Smooth muscle cell (in vitro differentiated cells): ENCODE results near the gene IRF1. TPM values are rescaled to one million over a fixed set of nuclear protein-coding genes. Genes with fewer than 3 reads are reported as not detected.

Source experiments
- DNase-seq: peaks from one replicate; lab custom pipeline; 2025; ENCODE audit not compliant: unreplicated experiment; lab: John Stamatoyannopoulos, UW
- H2AFZ ChIP-seq: fragments of 200-600 bp; sonication (generic); 2 replicates; pipeline ENCODE4 v1.6.0; 2016; ENCODE audit warnings: antibody characterized with exemption, low read depth, mild to moderate bottlenecking
- H3F3A ChIP-seq: fragments of 200-600 bp; sonication (generic); 2 replicates; pipeline ENCODE4 v1.6.0; 2017; ENCODE audit warnings: antibody characterized with exemption, low read depth
- H3K27ac ChIP-seq: fragments of 200-600 bp; sonication (generic); 2 replicates; pipeline ENCODE4 v1.5.1; 2016; ENCODE audit warnings: low read depth, mild to moderate bottlenecking
- H3K27me3 ChIP-seq: fragments of 200-600 bp; sonication (generic); 2 replicates; pipeline ENCODE4 v1.6.1; 2016; ENCODE audit warnings: low read depth, mild to moderate bottlenecking
- H3K36me3 ChIP-seq: fragments of 200-600 bp; sonication (generic); 2 replicates; pipeline ENCODE4 v1.5.1; 2016; ENCODE audit warnings: low read depth
- H3K4me1 ChIP-seq: fragments of 200-600 bp; sonication (generic); 2 replicates; pipeline ENCODE4 v1.5.1; 2016; ENCODE audit warnings: low read depth
- H3K4me2 ChIP-seq: fragments of 200-600 bp; sonication (generic); 2 replicates; pipeline ENCODE4 v1.6.0; 2016; ENCODE audit warnings: mild to moderate bottlenecking
- H3K4me3 ChIP-seq: fragments of 200-600 bp; sonication (generic); 2 replicates; pipeline ENCODE4 v1.5.1; 2016; ENCODE audit warnings: mild to moderate bottlenecking
- H3K79me2 ChIP-seq: fragments of 200-600 bp; sonication (generic); 2 replicates; pipeline ENCODE4 v1.6.0; 2016; ENCODE audit warnings: low read depth, mild to moderate bottlenecking
- H3K9ac ChIP-seq: fragments of 200-600 bp; sonication (generic); 2 replicates; pipeline ENCODE4 v1.6.0; 2016; ENCODE audit warnings: low read depth
- H3K9me3 ChIP-seq: fragments of 200-600 bp; sonication (generic); replicated peaks from 2 replicates; pipeline ENCODE4 v1.5.1; 2016; ENCODE audit warnings: low read depth
- H4K20me1 ChIP-seq: fragments of 200-600 bp; sonication (generic); 2 replicates; pipeline ENCODE4 v1.6.0; 2016; ENCODE audit warnings: low read depth
- CTCF ChIP-seq: fragments of 200-600 bp; sonication (generic); IDR thresholded peaks from 2 replicates; pipeline ENCODE4 v1.5.1; 2017; ENCODE audit warnings: borderline replicate concordance, mild to moderate bottlenecking, antibody characterized with exemption; ENCODE audit not compliant: insufficient read depth, poor library complexity, severe bottlenecking
- WGBS: methylation state at CpG from one replicate; pipeline ENCODE4 v1.1.7; 2016; ENCODE audit warnings: low lambda C conversion rate; 5-methylcytosine and 5-hydroxymethylcytosine counted together
- polyA plus RNA-seq: library from polyadenylated mRNA; unstranded; fragments of >200 nt; fragmentation: Nextera tagmentation; extraction: Ambion mirVana; gene quantifications from 2 replicates; pipeline ENCODE4 v1.2.1, GENCODE V29; 2016
- total RNA-seq: library from RNA; depleted of rRNA; stranded (reverse); fragments of >200 nt; gene quantifications from 2 replicates; pipeline ENCODE4 v1.2.3, GENCODE V29; 2014

The IRF1 gene
- total and polyA plus RNA-seq, 2 experiments from 2014 or later: 15.7 to 19.1 TPM

- Histone ChIP-seq H2AFZ (no peak overlapping the region), H3K9ac (peak overlapping the region; percentile 25)
Observed at GRCh38 chr5:132458651-132459030, 31.9 kb downstream of the IRF1 start.

GRCh38 chr5:132458226-132458560, 32.4 kb downstream of the IRF1 start:
- Histone ChIP-seq H4K20me1 (no peaks in the 10 kb centered on the region), H2AFZ (no peak overlapping the region), H3K36me3 (no peaks in the 10 kb centered on the region), H3K4me2 (peak overlapping the region; percentile 59), H3F3A (peaks cover 10% of the 10 kb centered on the region), H3K4me1 (peaks cover 5% of the 10 kb centered on the region), H3K27ac (peak overlapping the region; percentile 85), H3K79me2 (no peaks in the 10 kb centered on the region), H3K9me3 (no peaks in the 10 kb centered on the region), H3K27me3 (no peaks in the 10 kb centered on the region), H3K4me3 (no peak overlapping the region), H3K9ac (peak overlapping the region; percentile 12)
- TF ChIP-seq CTCF: no peak
- DNase-seq: no peak
- WGBS: 91% methylated on average over 3 of the region's 3 CpGs

More at GRCh38 chr5:132458651-132459030, 31.9 kb downstream of the IRF1 start:
- 44% methylated on average over 1 of the region's 1 CpG for WGBS
- Histone ChIP-seq H3K4me1 (peaks cover 5% of the 10 kb centered on the region), H3F3A (peaks cover 10% of the 10 kb centered on the region), H3K4me2 (peak overlapping the region; percentile 59), H3K4me3 (no peak overlapping the region), H3K36me3 (no peaks in the 10 kb centered on the region), H3K79me2 (no peaks in the 10 kb centered on the region), H3K9me3 (no peaks in the 10 kb centered on the region), H3K27me3 (no peaks in the 10 kb centered on the region), H4K20me1 (no peaks in the 10 kb centered on the region), H3K27ac (peak overlapping the region; percentile 85)
- DNase-seq: no peak
- TF ChIP-seq CTCF: no peak

- Histone ChIP-seq H3K27me3 (no peaks in the 10 kb centered on the region), H2AFZ (no peak overlapping the region), H3K27ac (peak overlapping the region; percentile 85), H3K4me2 (peak overlapping the region; percentile 59), H3K9ac (peak overlapping the region; percentile 30), H3F3A (peaks cover 10% of the 10 kb centered on the region), H3K4me1 (peaks cover 5% of the 10 kb centered on the region), H3K79me2 (no peaks in the 10 kb centered on the region), H3K36me3 (no peaks in the 10 kb centered on the region), H3K9me3 (no peaks in the 10 kb centered on the region), H3K4me3 (no peak overlapping the region), H4K20me1 (no peaks in the 10 kb centered on the region)
- 44% methylated on average over 2 of the region's 2 CpGs for WGBS
- TF ChIP-seq CTCF: no peak
- no peak for DNase-seq
Observed at GRCh38 chr5:132457371-132458225, 33.0 kb downstream of the IRF1 start.

GRCh38 chr5:132456987-132457361, 33.6 kb downstream of the IRF1 start:
- H3K27ac ChIP-seq: peak overlapping the region; percentile 85
- no peaks in the 10 kb centered on the region for H3K9me3 ChIP-seq
- WGBS: 93% methylated on average over 6 of the region's 6 CpGs
- no peak for DNase-seq
- no peak overlapping the region for H2AFZ ChIP-seq
- H3K27me3 ChIP-seq: no peaks in the 10 kb centered on the region
- no peaks in the 10 kb centered on the region for H4K20me1 ChIP-seq
- peak overlapping the region; percentile 27 for H3K4me2 ChIP-seq
- no peaks in the 10 kb centered on the region for H3K79me2 ChIP-seq
- H3K36me3 ChIP-seq: no peaks in the 10 kb centered on the region
- H3F3A ChIP-seq: peaks cover 10% of the 10 kb centered on the region
- peaks cover 5% of the 10 kb centered on the region for H3K4me1 ChIP-seq
- no peak for TF ChIP-seq CTCF
- no peak overlapping the region for H3K4me3 ChIP-seq
- H3K9ac ChIP-seq: peak overlapping the region; percentile 56
